Erythroblast (primary cell): ENCODE results near the gene TIAM1.

Source experiments
- GATA1 ChIP-seq: IDR thresholded peaks from 2 replicates; pipeline ENCODE4 v1.6.1; 2011; ENCODE audit warnings: low read depth, mild to moderate bottlenecking, control low read depth, low read length, moderate library complexity
- POLR2A ChIP-seq: IDR thresholded peaks from 2 replicates; pipeline ENCODE4 v1.6.1; 2011; ENCODE audit warnings: mild to moderate bottlenecking, low read length

DNA sequence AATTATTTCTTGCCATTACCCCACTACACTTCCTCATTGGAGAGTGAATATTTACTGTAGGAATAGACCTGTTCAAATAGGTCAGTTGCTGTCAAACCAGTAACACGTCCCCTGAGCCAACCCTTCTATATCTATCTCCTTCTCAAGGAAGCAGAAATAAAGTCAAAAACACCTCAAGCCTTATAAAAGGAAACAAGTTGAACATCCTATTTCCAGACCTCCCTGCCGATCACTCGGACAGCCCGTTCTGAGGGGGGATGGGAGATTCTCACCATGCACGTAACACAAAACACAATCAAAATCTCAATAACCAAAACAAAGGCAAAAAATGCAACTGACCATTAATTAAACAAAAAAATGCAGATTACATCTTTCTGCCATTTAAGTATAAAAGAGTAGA lies 184.3 kb downstream of the TIAM1 start:
- TF ChIP-seq POLR2A, result no peak
- TF ChIP-seq GATA1, result no peak
